GM12891 (cell line): ENCODE results near the gene ALDH3B1. TPM values are rescaled to one million over a fixed set of nuclear protein-coding genes. Genes with fewer than 3 reads are reported as not detected.
"Not testable (repeated sequence)": the region's sequence is repeated elsewhere in the genome, so short reads cannot be mapped to it uniquely, and the experiment has no call there.

Source experiments
- DNase-seq: peaks from one replicate; pipeline ENCODE4 v3.0.0; 2011; ENCODE audit warnings: low spot score; ENCODE audit not compliant: insufficient read length
- FAIRE-seq: peaks from 2 replicates; lab custom pipeline; 2011; peaks lifted over from hg19 to GRCh38; lab: Jason Lieb, UNC
- PAX5 ChIP-seq: IDR thresholded peaks from 2 replicates; pipeline ENCODE4 v1.6.1; 2011; ENCODE audit warnings: low read length, moderate library complexity, mild to moderate bottlenecking; ENCODE audit not compliant: insufficient read depth, severe bottlenecking
- POLR2A ChIP-seq: IDR thresholded peaks from 2 replicates; pipeline ENCODE4 v1.6.1; 2011; ENCODE audit warnings: low read depth, low read length, control low read depth
- POLR2AphosphoS5 ChIP-seq: IDR thresholded peaks from 2 replicates; pipeline ENCODE4 v1.6.1; 2011; ENCODE audit warnings: low read depth, low read length, control low read depth
- POU2F2 ChIP-seq: IDR thresholded peaks from 2 replicates; pipeline ENCODE4 v1.6.1; 2011; ENCODE audit warnings: low read depth, mild to moderate bottlenecking, control low read depth, low read length, moderate library complexity
- SPI1 ChIP-seq: IDR thresholded peaks from 2 replicates; pipeline ENCODE4 v1.6.1; 2011; ENCODE audit warnings: low read depth, low read length, control low read depth
- TAF1 ChIP-seq: IDR thresholded peaks from 2 replicates; pipeline ENCODE4 v1.6.1; 2011; ENCODE audit warnings: low read depth, low read length, control low read depth
- polyA plus RNA-seq: library from polyadenylated mRNA; unstranded; fragments of >200 nt; gene quantifications from one replicate; pipeline ENCODE4 v1.2.1, GENCODE V29; 2012; ENCODE audit warnings: low read depth, missing spikeins, inconsistent platforms; ENCODE audit not compliant: missing spikeins

Gene ALDH3B1, protein sequence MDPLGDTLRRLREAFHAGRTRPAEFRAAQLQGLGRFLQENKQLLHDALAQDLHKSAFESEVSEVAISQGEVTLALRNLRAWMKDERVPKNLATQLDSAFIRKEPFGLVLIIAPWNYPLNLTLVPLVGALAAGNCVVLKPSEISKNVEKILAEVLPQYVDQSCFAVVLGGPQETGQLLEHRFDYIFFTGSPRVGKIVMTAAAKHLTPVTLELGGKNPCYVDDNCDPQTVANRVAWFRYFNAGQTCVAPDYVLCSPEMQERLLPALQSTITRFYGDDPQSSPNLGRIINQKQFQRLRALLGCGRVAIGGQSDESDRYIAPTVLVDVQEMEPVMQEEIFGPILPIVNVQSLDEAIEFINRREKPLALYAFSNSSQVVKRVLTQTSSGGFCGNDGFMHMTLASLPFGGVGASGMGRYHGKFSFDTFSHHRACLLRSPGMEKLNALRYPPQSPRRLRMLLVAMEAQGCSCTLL
- polyA plus RNA-seq = 0.06 TPM

DNA sequence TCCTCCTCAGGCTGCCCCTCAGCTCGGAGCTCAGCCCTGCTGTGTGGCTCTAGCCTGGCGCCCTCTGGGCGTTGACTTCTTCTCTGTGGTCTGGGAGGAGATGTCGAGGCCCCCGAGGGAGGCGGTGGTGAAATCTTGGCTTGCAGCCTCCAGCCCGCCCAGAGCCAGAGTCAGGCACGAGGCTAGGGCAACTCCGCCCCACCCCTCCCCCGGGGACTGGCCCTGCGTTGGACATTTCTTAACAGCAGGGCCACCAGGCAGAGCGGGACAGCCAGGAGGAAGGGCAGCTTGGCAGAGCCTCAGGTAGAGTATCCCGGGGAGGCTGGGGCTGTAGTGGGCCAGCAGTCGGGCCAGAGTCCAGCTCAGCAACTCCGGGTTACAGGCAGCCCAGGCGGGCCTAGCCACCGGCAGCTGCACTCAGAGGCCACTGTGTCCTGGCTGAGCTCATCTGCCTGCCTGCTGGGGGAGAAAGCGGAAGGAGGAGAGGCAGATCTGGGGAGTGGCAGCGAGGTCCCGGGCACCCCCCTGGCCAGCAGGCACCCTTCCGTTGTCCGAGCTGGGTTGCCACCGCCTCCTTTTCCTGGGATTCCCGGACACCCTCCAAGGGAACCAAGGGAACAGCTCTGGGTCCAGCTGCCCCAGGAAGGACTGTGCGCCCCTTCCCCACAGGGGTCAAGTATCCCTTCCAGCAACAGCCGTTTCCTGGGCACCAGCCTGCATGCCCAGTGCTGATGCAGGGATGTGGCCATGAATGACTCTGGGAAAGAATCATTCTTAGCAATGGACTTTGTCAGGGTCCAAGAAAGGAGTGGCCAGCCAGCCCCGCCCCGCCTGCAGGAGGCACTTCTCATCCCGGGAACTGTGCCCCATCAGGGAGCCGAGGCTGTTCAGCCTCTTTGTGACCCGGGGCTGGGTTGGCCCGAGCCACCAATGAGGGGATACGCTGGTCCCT is at the start of gene ALDH3B1:
ALDH3B1 (plus strand) TSS at position 238 of the 952 bp plus-strand sequence. CDS start 4,971 bp downstream, outside the sequence.
- no peak for TF ChIP-seq TAF1
- TF ChIP-seq POLR2A = no peak
- TF ChIP-seq PAX5 = no peak
- no peak for TF ChIP-seq POU2F2
- TF ChIP-seq POLR2AphosphoS5 = no peak
- TF ChIP-seq SPI1 = no peak
- no peak for DNase-seq
- FAIRE-seq = no peak

DNA sequence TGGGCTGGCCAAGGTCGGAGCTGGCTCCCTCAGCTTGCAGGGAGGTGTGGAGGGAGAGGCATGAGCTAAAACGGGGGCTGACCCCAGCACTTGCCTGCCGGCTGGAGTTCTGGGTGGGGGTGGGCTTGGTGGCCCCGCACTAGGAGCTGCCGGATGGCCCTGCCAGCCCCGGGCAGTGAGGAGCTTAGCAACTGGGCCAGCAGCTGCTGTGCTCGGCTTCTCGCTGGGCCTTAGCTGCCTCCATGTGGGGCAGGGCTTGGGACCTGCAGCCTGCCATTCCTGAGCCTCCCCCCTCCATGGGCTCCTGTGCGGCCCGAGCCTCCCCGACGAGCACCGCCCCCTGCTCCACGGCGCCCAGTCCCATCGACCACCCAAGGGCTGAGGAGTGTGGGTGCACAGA is 46.9 kb upstream of the ALDH3B1 start:
- DNase-seq, FAIRE-seq: not testable (repeated sequence)

DNA sequence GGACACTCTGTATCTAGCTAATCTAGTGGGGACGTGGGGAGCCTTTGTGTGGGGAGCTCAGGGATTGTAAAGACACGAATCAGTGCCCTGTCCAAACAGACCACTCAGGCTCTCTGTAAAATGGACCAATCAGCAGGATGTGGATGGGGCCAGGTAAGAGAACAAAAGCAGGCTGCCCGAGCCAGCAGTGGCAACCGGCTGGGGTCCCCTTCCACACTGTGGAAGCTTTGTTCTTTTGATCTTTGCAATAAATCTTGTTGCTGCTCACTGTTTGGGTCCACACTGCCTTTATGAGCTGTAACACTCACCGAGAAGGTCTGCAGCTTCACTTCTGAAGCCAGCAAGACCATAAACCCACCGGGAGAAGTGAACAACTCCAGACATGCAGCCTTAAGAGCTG is 46.2 kb upstream of the ALDH3B1 start:
- DNase-seq, FAIRE-seq: not testable (repeated sequence)

DNA sequence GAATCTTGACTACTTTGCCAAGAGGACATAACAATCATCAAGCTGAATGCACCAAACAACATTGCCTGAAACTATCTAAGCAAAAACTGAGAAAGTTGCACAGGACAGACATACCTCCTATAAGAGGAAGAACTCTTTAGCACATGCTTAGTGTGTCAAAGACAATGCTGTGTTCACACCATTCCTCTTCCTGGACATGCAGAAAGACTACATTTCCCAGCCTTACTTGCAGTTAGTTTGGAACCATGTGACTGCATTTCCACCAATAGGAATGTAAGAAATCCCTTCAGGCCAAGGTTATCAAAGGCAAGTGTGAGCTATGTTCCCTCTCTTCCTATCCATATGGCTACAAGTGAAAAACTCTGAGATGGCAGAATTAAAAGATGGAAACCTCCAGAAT is 45.4 kb upstream of the ALDH3B1 start:
- peak; percentile 38 for FAIRE-seq
- DNase-seq = not testable (repeated sequence)

DNA sequence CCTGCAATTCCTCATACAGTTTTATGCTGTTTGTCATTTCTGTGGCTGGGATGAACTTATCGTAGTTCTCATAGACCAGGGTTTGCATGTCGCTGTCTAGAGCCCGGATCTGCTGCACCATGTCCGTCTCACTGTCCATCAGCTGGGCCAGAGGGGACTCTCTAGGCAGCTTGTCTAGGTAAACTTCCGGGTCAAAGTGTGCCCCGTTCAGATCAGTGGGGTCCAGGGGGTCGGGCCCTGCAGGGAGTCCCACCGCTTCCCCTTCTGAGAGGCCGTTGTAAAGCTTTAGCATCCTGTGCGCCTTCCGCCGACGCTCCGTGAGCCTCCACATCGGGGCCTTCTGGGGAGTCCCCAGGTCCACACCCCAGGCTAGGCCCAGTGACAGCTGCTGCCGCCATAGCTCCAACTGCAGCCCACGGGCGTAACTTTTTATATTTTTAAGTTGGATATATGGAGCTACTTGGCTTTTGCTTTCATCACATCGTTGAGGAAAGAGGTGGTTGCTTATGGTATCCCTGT is 44.2 kb upstream of the ALDH3B1 start:
- FAIRE-seq, DNase-seq: not testable (repeated sequence)

DNA sequence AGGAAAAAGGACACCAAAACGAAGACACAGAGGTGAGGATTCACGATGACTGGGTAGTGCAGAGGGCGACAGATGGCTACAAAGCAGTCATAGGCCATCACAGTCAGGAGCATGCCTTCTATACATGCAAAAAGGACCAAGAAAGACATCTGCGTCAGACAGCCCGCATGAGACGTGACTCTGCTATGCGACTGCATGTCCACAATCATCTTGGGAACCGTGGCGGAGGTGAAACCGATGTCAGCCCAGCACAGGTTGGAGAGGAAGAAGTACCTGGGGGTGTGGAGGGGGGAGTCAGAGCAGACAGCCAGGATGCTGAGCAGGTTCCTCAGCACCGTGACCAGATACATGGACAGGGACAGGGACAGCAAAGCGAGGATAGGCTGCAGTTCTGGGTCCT is 35.4 kb upstream of the ALDH3B1 start:
- DNase-seq, FAIRE-seq: not testable (repeated sequence)

DNA sequence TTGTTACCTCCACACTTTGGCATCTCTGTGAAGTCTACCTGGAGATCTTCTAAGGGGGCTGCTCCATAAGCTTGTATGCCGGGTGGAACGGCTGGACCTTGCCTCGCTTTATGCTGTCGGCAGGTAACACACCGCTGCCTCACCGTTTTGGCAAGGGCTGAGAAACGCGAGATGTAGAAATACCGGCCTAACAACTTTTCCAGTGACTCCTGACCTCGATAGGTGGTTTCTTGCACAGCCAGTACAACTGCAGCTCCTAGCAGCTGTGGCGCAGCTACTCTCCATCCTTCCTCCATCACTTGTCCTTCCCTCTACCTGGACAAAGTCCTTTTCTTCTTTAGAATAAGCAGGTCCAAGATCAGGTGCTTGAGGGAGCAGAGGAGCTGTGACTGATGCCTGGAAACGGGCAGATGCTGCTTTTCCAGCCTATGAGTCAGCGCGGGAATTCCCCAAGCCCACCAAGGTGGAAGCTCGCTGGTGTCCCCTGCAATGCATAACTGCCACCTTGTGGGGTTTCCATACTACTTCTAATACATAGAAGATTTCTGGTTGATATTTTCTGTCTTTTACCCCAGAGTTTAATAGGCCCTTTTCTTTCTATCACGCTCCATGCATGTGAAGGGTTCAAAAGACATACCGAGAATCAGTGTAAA is 31.2 kb upstream of the ALDH3B1 start:
- DNase-seq, FAIRE-seq: not testable (repeated sequence)

DNA sequence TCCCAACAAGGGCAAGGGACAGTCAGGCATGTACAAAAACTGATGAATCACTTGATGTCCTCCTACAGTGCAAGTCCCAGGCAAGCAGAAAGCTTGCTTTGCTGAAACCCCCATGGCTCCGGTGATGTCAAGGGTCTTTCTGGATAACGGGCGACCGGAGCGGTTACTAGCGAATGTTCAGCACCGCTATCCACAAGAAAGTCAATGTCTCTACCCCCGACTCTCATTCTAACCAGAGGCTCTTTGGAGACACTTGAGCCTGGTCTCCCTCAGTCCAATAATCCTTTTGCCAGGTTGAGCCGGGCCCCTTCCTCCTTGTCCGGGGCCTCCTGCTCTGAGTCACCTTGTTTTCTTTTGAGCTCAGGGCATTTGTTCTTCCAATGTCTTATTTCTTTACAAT is 28.9 kb upstream of the ALDH3B1 start:
- not testable (repeated sequence) for DNase-seq, FAIRE-seq

DNA sequence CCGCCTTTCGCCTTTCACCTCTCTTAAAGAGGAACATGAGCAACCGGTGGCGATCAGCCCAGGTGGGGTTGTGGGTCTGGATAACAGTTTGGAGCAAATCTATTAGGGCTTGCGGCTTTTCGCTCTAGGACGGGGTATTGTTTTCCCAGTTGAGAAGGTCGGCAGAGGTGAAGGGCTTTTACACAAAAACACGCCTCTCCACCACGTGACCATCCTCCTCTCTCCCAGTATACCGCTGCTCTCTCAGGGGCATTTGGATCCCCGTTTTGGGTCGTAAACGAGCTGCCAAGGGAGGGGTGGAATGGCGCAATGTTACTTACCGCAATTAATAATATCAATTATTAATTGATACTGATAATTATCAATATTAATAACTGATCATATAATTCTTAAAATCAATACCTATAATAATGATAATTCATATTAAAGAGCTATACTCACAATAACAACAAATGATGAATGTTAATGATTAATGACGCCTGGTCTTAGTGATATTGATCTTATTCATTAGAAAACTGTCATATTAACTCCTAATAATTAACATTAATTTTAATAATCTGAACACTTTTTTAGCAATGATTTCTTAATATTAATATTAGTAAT is 27.8 kb upstream of the ALDH3B1 start:
- FAIRE-seq, DNase-seq: not testable (repeated sequence)

DNA sequence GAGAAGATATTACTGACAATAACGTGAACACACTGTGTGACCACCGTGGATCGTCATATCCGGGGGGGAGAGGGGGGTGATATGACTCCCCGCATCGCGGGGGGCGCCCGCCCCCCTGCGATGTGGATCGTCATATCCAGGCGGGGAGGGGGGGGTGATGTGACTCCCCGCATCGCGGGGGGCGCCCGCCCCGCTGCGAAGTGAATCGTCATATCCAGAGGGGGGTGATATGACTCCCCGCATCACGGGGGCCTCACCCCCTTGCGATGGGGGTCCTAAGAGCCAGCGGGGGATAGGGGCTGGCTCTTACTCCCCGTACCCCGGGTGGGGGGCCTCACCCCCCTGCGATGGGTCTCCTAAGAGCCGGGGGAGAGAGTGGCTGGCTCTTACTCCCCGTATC is 26.2 kb upstream of the ALDH3B1 start:
- no peak for FAIRE-seq
- DNase-seq = no peak
- TF ChIP-seq PAX5 (no peak), SPI1 (no peak), POLR2A (no peak), TAF1 (no peak), POLR2AphosphoS5 (no peak), POU2F2 (no peak)

DNA sequence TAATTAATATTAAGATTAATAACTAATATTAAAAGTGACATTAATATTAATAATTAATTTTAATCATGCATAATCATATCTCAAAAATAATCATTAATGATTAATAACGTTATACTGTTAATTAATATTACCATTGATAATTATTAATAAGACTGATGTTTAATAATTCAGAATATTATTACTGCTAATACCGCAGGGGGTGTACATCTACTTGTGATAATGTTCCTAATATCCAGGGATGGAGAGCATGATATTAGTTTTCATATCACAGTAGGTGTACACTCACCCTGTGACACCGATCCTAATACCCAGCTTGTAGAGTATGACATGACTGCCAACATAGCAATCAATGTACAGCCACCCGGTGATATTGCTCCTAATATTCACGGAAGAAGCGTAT is 24.8 kb upstream of the ALDH3B1 start:
- DNase-seq, FAIRE-seq: not testable (repeated sequence)

DNA sequence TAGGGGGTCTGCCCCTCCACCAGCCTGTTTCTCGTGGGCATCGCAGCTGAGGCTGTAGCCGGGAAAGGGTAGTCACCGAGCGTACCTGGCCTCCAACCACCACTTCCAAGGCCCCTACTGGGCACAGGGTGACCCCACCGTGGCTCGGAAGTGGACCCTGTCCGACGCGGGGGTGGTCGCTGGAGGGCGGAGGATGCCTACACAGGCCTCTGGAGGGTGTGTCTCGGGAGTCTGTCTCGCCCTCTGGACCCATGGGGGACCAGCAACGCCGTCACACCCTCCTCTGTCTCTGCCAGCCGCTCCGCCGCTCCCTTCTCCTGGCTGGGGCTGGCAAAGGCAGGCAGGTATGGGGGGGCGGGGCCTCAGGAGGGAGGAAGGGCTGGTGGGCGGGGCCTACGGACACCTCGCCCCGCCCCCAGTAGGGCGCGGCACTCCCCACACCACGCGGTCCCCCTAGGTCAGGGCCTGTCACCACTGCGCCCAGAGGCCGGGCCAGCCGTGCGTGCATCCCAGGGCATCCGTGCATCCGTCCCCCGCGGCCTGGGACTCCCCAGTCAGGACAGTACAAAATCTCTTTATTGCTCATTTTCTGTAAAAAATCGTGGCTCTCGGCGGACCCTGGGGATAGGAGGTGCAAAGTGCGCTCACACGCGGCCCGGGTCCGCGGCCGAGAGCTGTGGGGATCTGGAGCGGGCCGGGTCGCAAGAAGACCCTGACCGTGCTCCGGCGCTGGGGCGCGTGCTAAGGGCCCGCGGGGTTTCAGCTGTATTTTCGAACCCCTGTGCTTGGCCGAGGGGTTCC is 19.4 kb upstream of the ALDH3B1 start:
- not testable (repeated sequence) for FAIRE-seq, DNase-seq

DNA sequence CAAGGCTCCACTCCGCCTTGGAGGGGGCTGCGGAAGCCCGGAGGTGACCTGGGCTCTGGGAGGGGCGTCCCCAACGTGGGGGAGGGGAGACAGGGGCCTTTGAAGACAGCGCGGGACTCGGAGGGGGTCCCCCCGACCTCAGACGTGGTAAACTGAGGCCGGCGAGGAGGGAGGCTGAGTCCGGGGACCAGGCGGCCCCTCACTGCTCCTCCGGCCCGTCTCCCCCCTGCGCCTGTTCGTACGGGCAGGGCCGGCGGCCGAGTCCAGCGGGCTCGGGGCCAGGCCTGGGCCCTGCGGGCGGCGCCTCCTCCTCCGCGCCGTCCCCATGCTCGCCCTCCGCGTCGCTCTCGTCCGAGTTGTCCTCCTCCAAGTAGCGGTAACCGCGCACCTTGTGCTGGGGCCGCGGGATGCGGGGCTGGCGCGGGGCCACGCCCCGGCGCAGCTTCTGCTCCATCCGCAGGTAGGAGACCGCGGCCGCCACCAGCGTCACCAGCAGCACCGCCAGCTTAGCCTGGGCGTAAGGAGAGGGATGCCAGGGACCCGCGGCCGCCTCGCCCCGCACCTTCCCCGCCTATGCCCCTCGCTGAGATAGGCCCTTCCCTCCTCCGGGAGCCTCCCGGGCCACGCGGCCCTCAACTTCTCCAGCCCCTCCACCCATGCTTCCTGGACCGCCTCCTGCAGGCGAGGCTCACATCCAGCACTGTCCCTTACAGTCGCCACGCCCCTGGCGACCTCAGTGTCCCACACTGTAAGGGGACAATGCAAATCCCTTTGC is 18.6 kb upstream of the ALDH3B1 start:
- DNase-seq, FAIRE-seq: not testable (repeated sequence)

DNA sequence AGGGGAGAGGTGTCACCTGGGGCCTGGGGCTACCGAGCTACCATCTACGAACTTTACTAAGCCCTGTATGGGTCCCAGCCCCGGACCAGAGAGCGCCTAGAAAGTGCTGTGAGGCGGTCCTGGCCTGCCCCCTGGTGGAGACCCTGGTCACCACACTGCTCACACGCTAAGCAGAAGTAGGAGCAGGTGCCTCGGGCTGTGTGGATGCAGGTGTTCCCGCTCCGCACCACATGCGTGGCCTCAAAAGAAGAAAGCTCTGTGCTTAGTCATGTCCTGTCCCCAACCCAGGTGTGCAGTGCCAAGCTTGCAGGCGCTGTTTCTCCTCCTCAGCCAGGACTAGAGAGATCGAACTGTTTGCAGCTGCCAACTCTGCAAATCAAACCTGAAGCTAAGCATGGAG is 16.3 kb upstream of the ALDH3B1 start:
- DNase-seq, FAIRE-seq: not testable (repeated sequence)

DNA sequence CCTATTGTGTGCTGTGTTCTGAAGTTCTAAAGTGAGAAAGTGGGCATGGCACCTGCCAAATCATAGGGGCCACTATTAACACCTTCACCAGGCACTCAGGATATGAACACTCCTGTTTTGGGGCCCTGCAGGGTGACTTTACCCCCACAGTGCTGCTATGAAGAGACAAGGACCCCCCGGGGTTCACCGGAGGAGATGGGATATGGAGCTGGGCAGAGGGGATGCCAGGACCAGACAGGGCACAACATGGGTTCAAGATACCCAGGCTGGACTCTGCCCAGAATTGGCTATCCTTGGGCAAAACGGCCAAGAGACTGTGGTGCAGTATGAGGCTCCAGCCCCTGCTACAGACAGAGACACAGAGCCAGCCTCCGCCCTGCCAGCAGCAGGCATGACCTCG is 15.7 kb upstream of the ALDH3B1 start:
- not testable (repeated sequence) for FAIRE-seq, DNase-seq
